Neural cell (in vitro differentiated cells): ENCODE data around the gene ZNF837.

Source experiments
- EZH2 ChIP-seq: fragments of 200-600, 300-800 bp; shearing (Covaris generic), sonication (generic); IDR thresholded peaks from 2 replicates; pipeline ENCODE4 v1.6.1; 2014; ENCODE audit warnings: antibody characterized with exemption, low read length, borderline replicate concordance, mild to moderate bottlenecking; ENCODE audit not compliant: insufficient read depth, poor library complexity, severe bottlenecking
- TF ChIP-seq, protein P1 (sequence below): IDR thresholded peaks from 2 replicates; pipeline ENCODE4 v1.6.1; 2012; ENCODE audit warnings: borderline replicate concordance
- TF ChIP-seq, protein P2 (sequence below): fragments of 450-650 bp; IDR thresholded peaks from 2 replicates; pipeline ENCODE4 v1.5.1; 2014; ENCODE audit warnings: antibody characterized with exemption, mild to moderate bottlenecking, moderate library complexity; ENCODE audit not compliant: poor library complexity, severe bottlenecking

GRCh38 chr19:58399903-58400302, 19.1 kb upstream of the ZNF837 start:
- TF ChIP-seq, protein P1, sequence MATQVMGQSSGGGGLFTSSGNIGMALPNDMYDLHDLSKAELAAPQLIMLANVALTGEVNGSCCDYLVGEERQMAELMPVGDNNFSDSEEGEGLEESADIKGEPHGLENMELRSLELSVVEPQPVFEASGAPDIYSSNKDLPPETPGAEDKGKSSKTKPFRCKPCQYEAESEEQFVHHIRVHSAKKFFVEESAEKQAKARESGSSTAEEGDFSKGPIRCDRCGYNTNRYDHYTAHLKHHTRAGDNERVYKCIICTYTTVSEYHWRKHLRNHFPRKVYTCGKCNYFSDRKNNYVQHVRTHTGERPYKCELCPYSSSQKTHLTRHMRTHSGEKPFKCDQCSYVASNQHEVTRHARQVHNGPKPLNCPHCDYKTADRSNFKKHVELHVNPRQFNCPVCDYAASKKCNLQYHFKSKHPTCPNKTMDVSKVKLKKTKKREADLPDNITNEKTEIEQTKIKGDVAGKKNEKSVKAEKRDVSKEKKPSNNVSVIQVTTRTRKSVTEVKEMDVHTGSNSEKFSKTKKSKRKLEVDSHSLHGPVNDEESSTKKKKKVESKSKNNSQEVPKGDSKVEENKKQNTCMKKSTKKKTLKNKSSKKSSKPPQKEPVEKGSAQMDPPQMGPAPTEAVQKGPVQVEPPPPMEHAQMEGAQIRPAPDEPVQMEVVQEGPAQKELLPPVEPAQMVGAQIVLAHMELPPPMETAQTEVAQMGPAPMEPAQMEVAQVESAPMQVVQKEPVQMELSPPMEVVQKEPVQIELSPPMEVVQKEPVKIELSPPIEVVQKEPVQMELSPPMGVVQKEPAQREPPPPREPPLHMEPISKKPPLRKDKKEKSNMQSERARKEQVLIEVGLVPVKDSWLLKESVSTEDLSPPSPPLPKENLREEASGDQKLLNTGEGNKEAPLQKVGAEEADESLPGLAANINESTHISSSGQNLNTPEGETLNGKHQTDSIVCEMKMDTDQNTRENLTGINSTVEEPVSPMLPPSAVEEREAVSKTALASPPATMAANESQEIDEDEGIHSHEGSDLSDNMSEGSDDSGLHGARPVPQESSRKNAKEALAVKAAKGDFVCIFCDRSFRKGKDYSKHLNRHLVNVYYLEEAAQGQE = no peak
- no peak for TF ChIP-seq EZH2
- TF ChIP-seq, protein P2, sequence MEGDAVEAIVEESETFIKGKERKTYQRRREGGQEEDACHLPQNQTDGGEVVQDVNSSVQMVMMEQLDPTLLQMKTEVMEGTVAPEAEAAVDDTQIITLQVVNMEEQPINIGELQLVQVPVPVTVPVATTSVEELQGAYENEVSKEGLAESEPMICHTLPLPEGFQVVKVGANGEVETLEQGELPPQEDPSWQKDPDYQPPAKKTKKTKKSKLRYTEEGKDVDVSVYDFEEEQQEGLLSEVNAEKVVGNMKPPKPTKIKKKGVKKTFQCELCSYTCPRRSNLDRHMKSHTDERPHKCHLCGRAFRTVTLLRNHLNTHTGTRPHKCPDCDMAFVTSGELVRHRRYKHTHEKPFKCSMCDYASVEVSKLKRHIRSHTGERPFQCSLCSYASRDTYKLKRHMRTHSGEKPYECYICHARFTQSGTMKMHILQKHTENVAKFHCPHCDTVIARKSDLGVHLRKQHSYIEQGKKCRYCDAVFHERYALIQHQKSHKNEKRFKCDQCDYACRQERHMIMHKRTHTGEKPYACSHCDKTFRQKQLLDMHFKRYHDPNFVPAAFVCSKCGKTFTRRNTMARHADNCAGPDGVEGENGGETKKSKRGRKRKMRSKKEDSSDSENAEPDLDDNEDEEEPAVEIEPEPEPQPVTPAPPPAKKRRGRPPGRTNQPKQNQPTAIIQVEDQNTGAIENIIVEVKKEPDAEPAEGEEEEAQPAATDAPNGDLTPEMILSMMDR = no peak
